ENCODE data around the gene AFDN.

The AFDN gene

DNA sequence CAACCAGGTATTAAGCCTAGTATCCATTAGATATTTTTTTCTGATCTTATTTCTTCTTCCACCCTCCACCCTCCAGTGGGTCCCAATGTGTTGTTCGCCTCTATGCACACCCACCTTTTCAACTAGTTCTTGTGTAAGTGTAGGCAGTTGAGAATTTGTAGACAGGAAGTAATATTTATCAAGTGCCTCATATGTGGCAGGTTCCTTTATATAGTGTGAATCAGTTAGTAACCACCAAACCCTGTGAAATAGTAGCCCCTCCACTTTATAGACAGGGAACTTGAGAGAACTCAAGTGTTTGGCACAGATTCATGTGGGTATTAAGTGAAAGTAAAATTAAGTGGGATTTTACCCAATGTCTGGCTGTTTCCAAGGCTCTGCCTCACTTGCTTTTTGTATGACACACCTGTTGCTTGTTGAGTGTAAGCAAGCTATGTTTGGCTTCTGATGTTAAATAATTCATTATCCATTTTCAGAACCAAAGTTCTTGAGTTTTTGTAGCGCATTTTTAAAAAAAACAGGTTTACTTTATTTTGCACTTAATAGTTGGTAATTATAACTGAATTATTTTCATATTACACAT lies 24.8 kb downstream of the AFDN start:
- no peaks in the 10 kb centered on the region for H3K9me3 ChIP-seq (ENCODE audit: control insufficient read depth, insufficient read depth, low read length)
- no peak overlapping the region for H3K9ac ChIP-seq (ENCODE audit: low read depth, low read length)
- H3K27me3 ChIP-seq (ENCODE audit: control insufficient read depth, insufficient read depth, low read length), result no peaks in the 10 kb centered on the region
- peaks cover 43% of the 10 kb centered on the region for H3K4me1 ChIP-seq (ENCODE audit: control insufficient read depth, insufficient read depth, low read length)
- H3K4me3 ChIP-seq (ENCODE audit: low read depth, low read length), result no peak overlapping the region
- H3K36me3 ChIP-seq (ENCODE audit: control insufficient read depth, insufficient read depth, low read length), result no peaks in the 10 kb centered on the region

DNA sequence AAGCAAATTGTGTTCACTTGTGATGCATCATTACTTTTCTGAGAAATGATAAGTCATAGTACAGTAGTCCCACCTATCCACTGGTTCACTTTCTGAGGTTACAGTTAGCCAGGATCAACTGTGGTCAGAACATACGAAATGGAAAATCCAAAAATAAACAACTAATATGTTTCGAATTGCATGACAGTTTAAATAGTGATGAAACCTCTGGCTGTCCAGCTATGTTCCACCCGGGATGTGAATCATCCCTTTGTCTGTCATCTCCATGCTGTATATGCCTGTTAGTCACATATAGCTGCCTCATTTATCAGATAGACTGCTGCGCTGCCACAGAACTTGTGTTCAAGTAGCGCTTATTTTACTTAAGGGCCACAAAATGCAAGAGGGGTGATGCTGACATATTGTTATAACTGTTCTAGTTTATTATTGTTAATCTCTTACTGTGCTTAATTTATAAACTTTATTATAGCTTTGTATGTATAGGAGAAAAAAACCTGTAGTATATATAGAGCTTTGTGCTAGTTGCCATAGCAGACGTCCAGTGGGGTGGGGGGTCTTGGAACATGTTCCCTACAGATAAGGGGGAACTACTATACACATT lies 29.2 kb downstream of the AFDN start:
- H3K9ac ChIP-seq (ENCODE audit: low read depth, low read length), result no peak overlapping the region
- peaks cover 39% of the 10 kb centered on the region for H3K4me1 ChIP-seq (ENCODE audit: control insufficient read depth, insufficient read depth, low read length)
- no peaks in the 10 kb centered on the region for H3K36me3 ChIP-seq (ENCODE audit: control insufficient read depth, insufficient read depth, low read length)
- H3K4me3 ChIP-seq (ENCODE audit: low read depth, low read length), result no peak overlapping the region
- no peaks in the 10 kb centered on the region for H3K9me3 ChIP-seq (ENCODE audit: control insufficient read depth, insufficient read depth, low read length)
- H3K27me3 ChIP-seq (ENCODE audit: control insufficient read depth, insufficient read depth, low read length), result no peaks in the 10 kb centered on the region

GRCh38 chr6:167856474-167856873 lies 29.8 kb downstream of the AFDN start:
- Histone ChIP-seq H3K9ac (ENCODE audit: low read depth, low read length) (no peak overlapping the region), H3K9me3 (ENCODE audit: control insufficient read depth, insufficient read depth, low read length) (no peaks in the 10 kb centered on the region), H3K4me3 (ENCODE audit: low read depth, low read length) (no peak overlapping the region), H3K27me3 (ENCODE audit: control insufficient read depth, insufficient read depth, low read length) (no peaks in the 10 kb centered on the region), H3K4me1 (ENCODE audit: control insufficient read depth, insufficient read depth, low read length) (peaks cover 40% of the 10 kb centered on the region), H3K36me3 (ENCODE audit: control insufficient read depth, insufficient read depth, low read length) (no peaks in the 10 kb centered on the region)

DNA sequence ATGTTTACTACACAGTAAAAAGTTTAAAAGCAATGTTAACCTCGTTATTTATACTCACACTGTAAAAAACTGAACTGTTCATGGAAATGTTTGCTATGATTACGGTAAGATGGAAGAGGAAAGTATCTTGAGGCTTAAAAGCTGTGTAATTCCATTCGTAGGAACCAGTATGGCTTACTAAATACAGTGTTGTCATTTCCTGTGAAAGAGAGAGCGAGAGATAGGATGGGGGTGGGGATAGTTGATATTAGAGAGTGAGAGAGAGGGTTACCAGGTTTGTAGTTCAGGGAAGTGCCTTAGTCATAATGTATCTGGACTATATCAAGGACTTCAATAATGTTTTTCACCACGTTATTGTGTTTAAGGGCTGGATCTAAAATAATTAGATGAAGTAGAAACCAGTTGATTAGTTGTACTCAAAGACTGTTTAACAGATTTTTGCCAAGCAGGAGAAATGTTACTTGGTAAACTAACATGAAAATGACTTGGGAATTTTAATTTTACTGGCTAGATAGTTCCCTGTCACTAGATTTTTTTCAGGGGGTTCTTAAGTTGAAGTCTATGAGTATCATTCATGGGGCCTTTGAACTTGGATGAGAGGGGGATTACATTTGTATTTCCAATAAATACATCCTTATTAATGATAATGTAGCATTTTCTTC lies 30.4 kb downstream of the AFDN start:
- no peaks in the 10 kb centered on the region for H3K9me3 ChIP-seq (ENCODE audit: control insufficient read depth, insufficient read depth, low read length)
- no peaks in the 10 kb centered on the region for H3K27me3 ChIP-seq (ENCODE audit: control insufficient read depth, insufficient read depth, low read length)
- no peak overlapping the region for H3K9ac ChIP-seq (ENCODE audit: low read depth, low read length)
- no peaks in the 10 kb centered on the region for H3K36me3 ChIP-seq (ENCODE audit: control insufficient read depth, insufficient read depth, low read length)
- peaks cover 44% of the 10 kb centered on the region for H3K4me1 ChIP-seq (ENCODE audit: control insufficient read depth, insufficient read depth, low read length)
- no peak overlapping the region for H3K4me3 ChIP-seq (ENCODE audit: low read depth, low read length)

DNA sequence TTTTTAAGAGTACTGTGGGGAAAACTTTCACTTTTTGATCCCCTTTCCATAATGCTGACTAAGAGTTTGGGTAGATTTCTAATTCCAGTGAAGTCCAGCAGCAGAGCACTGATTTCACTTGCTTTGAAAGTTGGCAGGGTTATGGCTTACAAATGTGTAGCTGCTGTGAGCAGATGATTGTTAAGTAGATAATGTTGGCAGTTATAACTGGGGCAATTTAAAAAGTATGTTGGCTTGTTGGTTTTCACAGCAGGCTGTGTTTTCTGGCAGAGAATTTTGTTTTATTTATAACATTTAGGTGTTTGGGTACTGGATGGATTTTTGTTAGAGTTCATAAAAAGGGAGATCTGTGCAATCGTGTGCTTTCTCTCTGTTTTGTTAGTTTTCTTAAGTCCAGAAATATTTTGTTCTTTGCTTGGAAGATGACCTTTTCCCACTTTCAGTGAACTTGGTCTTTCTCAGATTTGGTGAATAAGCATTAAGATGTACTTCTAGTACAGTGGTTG lies 31.4 kb downstream of the AFDN start:
- Histone ChIP-seq H3K4me1 (ENCODE audit: control insufficient read depth, insufficient read depth, low read length) (peaks cover 44% of the 10 kb centered on the region), H3K36me3 (ENCODE audit: control insufficient read depth, insufficient read depth, low read length) (no peaks in the 10 kb centered on the region), H3K27me3 (ENCODE audit: control insufficient read depth, insufficient read depth, low read length) (no peaks in the 10 kb centered on the region)

DNA sequence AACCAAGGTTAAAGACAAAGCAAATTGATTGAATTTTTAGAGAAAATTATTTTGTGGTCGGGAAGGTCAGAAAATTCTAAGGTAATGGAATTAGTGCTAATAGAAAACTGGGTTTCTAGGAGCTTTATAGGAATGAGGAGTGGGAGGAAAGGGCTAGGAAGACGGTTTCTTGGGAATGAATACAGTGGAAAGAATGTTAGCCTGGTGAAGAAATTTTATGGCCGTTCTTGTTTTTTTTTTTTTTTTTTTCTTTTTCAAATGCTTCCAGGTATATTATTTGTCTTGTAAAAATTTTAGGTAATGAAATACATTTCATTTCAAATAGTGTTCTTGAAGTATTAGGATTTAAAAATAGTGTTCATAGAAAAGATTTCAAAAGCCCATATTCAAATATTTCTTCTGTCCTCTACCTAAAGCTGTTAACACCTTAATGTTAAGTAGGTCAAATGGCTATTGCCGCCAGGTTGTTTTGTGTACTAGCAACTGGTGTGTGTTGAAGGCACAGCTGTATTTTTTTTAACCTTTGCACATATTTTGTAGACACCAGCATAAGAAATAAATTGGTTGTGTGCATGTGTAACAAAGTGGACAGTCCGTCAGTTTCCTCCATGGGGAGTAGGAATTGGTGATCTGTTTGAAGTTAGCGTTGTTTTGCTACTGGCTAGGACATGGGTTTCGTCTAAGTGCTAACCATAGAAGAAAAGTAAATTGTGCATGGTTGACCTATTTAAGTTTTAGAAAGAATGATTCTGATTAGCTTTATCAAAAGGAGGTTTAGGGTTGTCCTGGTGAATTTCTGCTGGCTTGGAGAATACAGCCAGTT lies 32.3 kb downstream of the AFDN start:
- no peaks in the 10 kb centered on the region for H3K27me3 ChIP-seq (ENCODE audit: control insufficient read depth, insufficient read depth, low read length)
- peaks cover 44% of the 10 kb centered on the region for H3K4me1 ChIP-seq (ENCODE audit: control insufficient read depth, insufficient read depth, low read length)
- H3K4me3 ChIP-seq (ENCODE audit: low read depth, low read length), result no peak overlapping the region
- H3K9ac ChIP-seq (ENCODE audit: low read depth, low read length), result no peak overlapping the region
- no peaks in the 10 kb centered on the region for H3K9me3 ChIP-seq (ENCODE audit: control insufficient read depth, insufficient read depth, low read length)
- no peaks in the 10 kb centered on the region for H3K36me3 ChIP-seq (ENCODE audit: control insufficient read depth, insufficient read depth, low read length)

More for the DNA sequence above, 31.4 kb downstream of the AFDN start:
- H3K4me3 ChIP-seq (ENCODE audit: low read depth, low read length), result no peak overlapping the region
- no peaks in the 10 kb centered on the region for H3K9me3 ChIP-seq (ENCODE audit: control insufficient read depth, insufficient read depth, low read length)
- H3K9ac ChIP-seq (ENCODE audit: low read depth, low read length), result no peak overlapping the region

DNA sequence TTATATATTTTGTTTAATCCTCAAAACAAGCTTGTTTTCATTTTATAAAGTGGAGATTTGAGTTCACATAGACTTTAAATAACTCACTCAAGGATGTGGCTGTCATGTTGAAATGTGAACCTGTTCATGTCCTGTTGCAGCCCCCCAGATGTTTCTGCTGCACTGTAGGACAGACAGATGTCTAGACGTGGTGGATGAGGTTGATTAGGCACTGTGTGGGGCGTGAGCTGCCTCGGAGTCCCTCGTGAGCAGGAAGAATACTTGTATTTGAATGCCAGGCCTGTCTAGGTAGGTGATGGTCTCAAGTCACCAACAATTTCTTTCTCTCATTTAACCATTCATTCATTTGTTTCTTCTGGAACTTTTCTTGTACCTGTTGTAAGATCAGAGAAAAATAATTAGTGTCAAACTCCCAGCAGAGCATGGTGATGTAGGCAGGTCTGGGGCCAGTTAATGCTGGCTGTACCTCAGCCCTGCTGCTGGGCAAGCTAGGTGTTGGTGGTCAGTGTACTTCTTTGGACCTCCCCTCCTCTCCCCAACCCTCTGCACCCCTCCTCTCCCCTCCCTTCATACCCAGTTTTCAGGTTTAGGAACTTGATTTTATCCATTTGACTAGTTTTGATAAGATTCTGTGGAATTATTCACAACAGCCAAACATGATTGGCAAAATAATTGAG lies 34.0 kb downstream of the AFDN start:
- no peaks in the 10 kb centered on the region for H3K9me3 ChIP-seq (ENCODE audit: control insufficient read depth, insufficient read depth, low read length)
- H3K4me1 ChIP-seq (ENCODE audit: control insufficient read depth, insufficient read depth, low read length), result peaks cover 40% of the 10 kb centered on the region
- H3K36me3 ChIP-seq (ENCODE audit: control insufficient read depth, insufficient read depth, low read length), result no peaks in the 10 kb centered on the region
- H3K9ac ChIP-seq (ENCODE audit: low read depth, low read length), result peak overlapping the region; percentile 10
- H3K4me3 ChIP-seq (ENCODE audit: low read depth, low read length), result no peak overlapping the region
- no peaks in the 10 kb centered on the region for H3K27me3 ChIP-seq (ENCODE audit: control insufficient read depth, insufficient read depth, low read length)

- no peaks in the 10 kb centered on the region for H3K9me3 ChIP-seq (ENCODE audit: control insufficient read depth, insufficient read depth, low read length)
- H3K36me3 ChIP-seq (ENCODE audit: control insufficient read depth, insufficient read depth, low read length), result no peaks in the 10 kb centered on the region
- peaks cover 43% of the 10 kb centered on the region for H3K4me1 ChIP-seq (ENCODE audit: control insufficient read depth, insufficient read depth, low read length)
- no peak overlapping the region for H3K4me3 ChIP-seq (ENCODE audit: low read depth, low read length)
- no peaks in the 10 kb centered on the region for H3K27me3 ChIP-seq (ENCODE audit: control insufficient read depth, insufficient read depth, low read length)
- H3K9ac ChIP-seq (ENCODE audit: low read depth, low read length), result peak overlapping the region; percentile 10
Measured at GRCh38 chr6:167861424-167861823, 34.7 kb downstream of the AFDN start.

- H3K36me3 ChIP-seq (ENCODE audit: control insufficient read depth, insufficient read depth, low read length), result no peaks in the 10 kb centered on the region
- no peak overlapping the region for H3K4me3 ChIP-seq (ENCODE audit: low read depth, low read length)
- no peaks in the 10 kb centered on the region for H3K27me3 ChIP-seq (ENCODE audit: control insufficient read depth, insufficient read depth, low read length)
- H3K4me1 ChIP-seq (ENCODE audit: control insufficient read depth, insufficient read depth, low read length), result peaks cover 28% of the 10 kb centered on the region
- no peak overlapping the region for H3K9ac ChIP-seq (ENCODE audit: low read depth, low read length)
- H3K9me3 ChIP-seq (ENCODE audit: control insufficient read depth, insufficient read depth, low read length), result no peaks in the 10 kb centered on the region
Measured at GRCh38 chr6:167863897-167864296, 37.2 kb downstream of the AFDN start.

GRCh38 chr6:167866642-167867041 lies 39.9 kb downstream of the AFDN start:
- peaks cover 11% of the 10 kb centered on the region for H3K4me1 ChIP-seq (ENCODE audit: control insufficient read depth, insufficient read depth, low read length)
- no peaks in the 10 kb centered on the region for H3K27me3 ChIP-seq (ENCODE audit: control insufficient read depth, insufficient read depth, low read length)
- H3K9ac ChIP-seq (ENCODE audit: low read depth, low read length), result no peak overlapping the region
- no peak overlapping the region for H3K4me3 ChIP-seq (ENCODE audit: low read depth, low read length)
- H3K36me3 ChIP-seq (ENCODE audit: control insufficient read depth, insufficient read depth, low read length), result peaks cover 5% of the 10 kb centered on the region
- no peaks in the 10 kb centered on the region for H3K9me3 ChIP-seq (ENCODE audit: control insufficient read depth, insufficient read depth, low read length)

GRCh38 chr6:167870321-167870720 lies 43.6 kb downstream of the AFDN start:
- Histone ChIP-seq H3K36me3 (ENCODE audit: control insufficient read depth, insufficient read depth, low read length) (peaks cover 5% of the 10 kb centered on the region), H3K9ac (ENCODE audit: low read depth, low read length) (no peak overlapping the region), H3K4me1 (ENCODE audit: control insufficient read depth, insufficient read depth, low read length) (peaks cover 9% of the 10 kb centered on the region), H3K4me3 (ENCODE audit: low read depth, low read length) (no peak overlapping the region), H3K9me3 (ENCODE audit: control insufficient read depth, insufficient read depth, low read length) (no peaks in the 10 kb centered on the region), H3K27me3 (ENCODE audit: control insufficient read depth, insufficient read depth, low read length) (no peaks in the 10 kb centered on the region)
